Erythroblast (primary cell): ENCODE measurements around the gene FGG.

Experiments used
- GATA1 ChIP-seq: IDR thresholded peaks from 2 replicates; pipeline ENCODE4 v1.6.1; 2011; ENCODE audit warnings: low read depth, mild to moderate bottlenecking, control low read depth, low read length, moderate library complexity
- POLR2A ChIP-seq: IDR thresholded peaks from 2 replicates; pipeline ENCODE4 v1.6.1; 2011; ENCODE audit warnings: mild to moderate bottlenecking, low read length

GRCh38 chr4:154578919-154579318 lies 33.5 kb downstream of the FGG start:
- TF ChIP-seq POLR2A (no peak), GATA1 (no peak)
